ENCODE results near the gene INSYN2A. TPM values are rescaled to one million over a fixed set of nuclear protein-coding genes. Genes with fewer than 3 reads are reported as not detected.
A peak's percentile ranks its signal among the peaks of the same experiment; 100 is the strongest.

Gene INSYN2A, protein sequence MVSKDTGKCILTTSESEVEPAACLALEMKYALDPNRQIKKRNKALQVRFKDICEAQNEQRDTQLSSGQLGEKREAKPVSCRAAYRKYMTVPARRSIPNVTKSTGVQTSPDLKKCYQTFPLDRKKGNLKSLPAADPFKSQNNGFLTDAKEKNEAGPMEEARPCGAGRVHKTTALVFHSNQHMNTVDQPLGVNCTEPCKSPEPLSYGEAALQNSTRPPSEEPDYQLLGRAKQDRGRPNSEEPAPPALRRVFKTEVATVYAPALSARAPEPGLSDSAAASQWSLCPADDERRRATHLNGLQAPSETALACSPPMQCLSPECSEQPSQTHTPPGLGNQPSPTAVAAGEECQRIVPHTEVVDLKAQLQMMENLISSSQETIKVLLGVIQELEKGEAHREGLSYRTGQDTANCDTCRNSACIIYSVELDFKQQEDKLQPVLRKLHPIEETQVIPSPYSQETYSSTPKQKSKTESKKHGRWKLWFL
- total RNA-seq: not detected in 2 replicates

DNA sequence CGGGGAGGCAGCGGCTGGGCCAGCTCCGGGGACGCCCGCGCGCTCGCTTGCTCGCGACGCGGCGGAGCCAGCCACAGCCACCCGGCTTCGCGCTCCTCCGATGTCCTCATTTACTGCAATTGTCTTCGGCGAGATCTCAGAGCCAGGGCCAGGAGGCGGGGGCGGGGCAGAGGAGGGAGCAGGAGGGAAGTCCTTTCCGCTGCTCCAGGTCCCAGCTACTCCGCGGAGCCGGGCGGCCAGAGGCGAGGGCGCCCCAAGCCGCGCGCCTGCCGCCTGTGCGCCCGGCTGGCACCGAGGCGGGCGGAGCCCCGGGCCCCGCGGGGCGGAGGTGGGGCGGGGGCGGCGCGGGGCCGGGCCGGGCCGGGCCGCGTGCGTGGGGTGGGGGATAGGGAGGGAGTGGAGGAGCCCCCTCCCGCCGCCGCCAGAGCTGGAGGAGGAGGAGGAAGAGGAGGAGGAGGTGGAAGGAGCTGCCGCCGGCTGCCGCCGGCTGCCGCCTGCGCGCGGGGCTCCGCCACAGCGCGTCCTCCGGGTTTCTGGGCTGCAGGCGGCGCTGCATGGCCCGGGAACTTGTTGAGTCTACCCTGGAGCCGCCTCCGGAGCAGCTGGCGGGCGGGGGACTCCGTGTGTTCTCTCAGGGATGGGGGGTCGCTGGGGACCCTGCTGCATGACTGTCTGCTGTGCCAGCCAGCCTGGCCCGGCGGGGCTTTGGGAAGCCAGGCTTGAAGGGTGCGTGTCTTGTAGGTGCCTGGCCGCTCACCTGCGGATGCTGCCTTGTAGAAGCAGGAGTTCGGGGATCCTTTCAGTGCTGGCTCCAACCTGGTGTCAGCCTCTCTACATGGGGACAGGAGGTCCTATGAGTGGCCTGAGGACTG, at the start of gene INSYN2A:
Gene INSYN2A, minus strand, starts transcription at position 310 of the 872 bp plus-strand sequence. CDS start 20,196 bp downstream, outside the sequence.
- DNase-seq (ENCODE audit: low read depth in 2 of 2): peak in 1 of 2 donors; percentile 49

DNA sequence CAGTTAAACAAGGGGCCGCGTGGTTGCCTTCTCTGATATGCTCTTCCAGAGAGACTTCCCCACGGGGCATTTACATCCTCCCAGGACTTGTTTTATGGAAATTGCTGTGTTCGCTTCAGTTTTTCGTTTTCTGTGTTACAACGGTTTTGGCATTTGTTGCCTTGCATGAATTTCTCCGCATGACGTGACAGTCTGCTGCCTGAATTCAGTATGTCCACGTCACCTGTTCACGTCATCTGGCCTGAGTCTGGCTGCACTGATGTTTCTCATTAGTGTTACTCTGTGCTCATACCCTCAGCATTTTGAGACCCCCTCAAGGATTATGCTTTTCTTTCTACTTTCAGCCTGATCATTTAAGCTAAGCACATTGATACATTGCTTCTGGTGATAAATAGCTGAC, 49.1 kb upstream of the INSYN2A start:
- no peak for DNase-seq (ENCODE audit: low read depth in 2 of 2)

DNA sequence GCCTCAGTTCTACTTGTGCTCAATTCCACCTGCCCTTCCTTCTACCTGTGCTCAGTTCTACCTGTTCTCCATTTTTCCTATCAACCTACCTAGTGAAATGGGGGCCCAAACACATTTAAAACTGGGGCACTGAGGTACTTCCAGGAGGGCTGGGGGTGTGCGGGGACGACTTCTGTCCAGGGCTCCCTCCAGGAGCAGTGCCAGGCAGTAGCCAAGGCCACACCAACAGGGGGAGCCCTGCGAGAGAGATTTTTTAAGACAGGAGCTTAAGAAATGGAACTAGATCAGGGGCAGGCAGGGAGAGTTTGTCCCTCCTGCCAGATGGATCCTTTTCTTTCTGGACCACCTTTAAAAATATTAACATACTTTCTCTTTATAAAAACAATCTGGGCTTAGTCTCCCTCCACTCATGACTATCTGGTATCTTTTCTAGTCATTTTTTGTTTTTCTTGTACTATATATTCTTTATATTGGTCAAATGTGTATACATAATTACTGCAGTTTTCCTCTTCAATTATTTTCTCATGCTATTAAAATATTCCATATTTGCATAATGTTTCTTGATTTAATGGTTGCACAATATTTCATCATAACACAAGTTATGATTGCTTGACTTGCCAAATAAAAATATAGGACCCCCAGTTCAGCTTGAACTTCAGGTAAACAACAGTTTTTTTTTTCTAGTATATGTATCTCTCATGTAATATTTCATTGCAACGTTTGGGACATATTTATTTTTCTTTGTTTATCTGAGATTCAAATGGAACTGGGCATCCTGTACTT, 47.3 kb upstream of the INSYN2A start:
- DNase-seq (ENCODE audit: low read depth in 2 of 2): peak in 1 of 2 donors; percentile 55

DNA sequence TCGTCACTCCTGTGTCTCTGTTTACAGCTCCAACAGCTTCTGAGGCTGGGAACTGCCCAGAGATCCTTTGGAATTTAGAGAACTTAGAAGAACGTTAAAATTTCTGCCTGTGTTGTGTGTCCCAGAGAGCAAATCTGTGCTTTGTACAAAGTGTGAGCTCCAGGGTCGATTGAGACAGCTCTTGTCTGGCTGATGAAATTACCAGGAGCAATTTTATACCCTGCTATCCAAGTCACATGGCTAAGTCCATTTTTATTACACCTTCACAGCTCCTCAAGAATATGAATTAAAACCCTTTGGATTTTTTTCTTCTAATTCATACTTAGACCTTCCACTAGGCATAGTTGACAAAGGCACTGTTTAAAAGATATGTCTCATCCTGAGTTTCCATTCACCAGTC, 46.5 kb upstream of the INSYN2A start:
- DNase-seq (ENCODE audit: low read depth in 2 of 2): no peak

DNA sequence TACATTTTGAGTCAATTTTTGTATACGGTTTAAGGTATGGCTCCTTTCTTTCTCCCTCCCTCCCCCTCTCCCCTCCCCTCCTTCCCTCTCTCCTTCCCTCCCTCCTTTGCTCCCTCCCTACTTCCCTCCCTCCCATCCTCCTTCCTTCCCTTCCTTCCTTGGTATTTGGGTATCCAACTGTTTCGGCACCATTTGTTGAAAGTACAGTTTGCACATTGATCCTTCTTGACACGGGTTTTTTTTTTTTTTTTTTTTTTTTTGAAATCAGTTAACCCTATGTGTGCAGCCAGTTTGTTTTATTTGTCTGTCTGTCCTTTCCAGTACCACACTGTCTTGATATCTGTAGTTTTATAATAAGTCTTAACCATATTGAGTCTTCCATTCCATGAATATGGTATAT, 39.9 kb upstream of the INSYN2A start:
- no peak for DNase-seq (ENCODE audit: low read depth in 2 of 2)

DNA sequence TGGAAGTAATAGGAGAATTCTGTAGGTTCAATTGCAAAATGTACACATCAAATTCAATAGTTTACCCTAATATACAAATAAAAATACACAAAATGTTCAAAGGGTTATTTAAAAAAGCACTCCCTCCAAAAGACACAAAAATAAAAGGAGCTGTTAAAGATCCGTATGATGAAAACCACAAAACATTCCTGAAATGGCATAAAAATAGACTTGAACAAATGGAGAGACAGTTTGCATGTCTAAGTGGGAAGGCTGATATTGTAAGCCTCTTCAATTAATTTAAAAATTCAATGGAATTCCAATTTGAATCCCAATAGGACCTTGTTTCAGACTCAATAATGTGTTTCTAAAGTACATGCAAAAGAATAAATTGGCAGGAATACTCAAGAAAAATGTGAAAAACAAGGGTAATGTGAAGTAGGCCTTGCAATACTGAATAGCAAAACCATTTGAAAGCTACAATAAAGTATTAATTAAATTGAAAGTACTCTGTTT, 38.0 kb upstream of the INSYN2A start:
- DNase-seq (ENCODE audit: low read depth in 2 of 2): no peak

DNA sequence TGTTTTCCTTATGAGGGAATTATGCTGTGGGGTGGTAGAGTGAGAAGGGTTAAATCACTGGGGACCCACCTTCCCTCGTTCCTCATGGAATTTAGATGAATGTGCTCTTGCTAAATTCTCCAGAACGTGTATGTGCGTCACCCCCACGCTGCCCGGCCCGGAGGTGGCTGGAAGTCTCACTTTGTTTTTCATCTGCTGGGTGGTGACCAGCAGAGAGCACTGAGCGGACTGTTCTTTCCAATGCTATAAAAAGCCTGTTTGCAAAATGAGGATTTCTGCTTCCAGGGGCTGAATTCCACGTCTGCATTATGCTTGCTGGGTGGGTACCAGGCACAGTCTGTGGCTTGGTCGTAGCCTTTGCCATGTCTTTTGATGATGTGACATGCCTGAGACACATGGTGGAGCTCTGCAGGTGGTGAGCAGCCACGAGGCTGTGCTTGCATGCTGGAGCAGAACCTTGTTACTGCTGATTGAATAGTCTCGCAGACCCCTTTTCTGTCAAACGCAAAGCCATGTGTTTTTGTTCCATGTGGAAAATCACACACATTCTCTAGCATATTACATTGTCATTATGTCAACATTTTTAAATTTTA, 31.9 kb upstream of the INSYN2A start:
- DNase-seq (ENCODE audit: low read depth in 2 of 2): no peak

DNA sequence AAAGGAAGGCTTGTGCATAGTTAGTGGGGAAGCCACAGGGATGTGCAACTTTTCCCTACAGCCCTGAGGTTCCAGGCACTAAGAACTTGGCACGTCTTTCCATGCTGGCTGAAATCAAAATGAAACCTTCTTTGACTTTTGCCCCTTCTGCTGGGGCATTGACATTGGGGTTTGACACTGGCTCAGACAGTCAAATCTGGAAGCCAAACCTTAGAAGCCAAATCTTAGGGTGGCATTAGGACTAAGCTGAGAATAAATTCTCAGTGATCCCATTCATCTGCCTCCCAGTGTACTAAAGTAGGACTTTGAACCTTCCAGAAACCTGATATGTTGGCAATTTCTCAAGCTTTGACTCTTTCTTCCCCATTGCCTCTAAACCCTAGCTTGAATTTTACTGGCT, 31.3 kb upstream of the INSYN2A start:
- DNase-seq (ENCODE audit: low read depth in 2 of 2): no peak

DNA sequence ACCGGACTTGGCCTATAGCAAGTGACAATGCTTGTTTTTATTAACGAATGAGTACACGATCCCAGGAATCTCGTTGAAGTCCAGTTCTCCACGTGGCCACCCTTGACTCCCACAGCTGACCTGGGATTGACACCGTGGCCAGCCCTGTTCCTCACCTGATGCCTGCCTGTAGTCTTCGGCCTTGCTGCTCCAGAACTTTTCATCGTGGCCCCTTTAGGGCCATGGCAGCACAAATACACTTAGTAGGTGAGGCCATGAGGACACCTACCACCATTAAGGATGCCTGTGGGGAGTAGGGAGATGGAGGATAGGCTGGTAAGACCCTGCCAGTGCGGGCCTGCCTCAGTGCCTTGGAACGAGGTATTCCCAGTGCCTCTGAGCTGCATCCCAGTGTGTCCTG, 30.6 kb upstream of the INSYN2A start:
- DNase-seq (ENCODE audit: low read depth in 2 of 2): no peak

DNA sequence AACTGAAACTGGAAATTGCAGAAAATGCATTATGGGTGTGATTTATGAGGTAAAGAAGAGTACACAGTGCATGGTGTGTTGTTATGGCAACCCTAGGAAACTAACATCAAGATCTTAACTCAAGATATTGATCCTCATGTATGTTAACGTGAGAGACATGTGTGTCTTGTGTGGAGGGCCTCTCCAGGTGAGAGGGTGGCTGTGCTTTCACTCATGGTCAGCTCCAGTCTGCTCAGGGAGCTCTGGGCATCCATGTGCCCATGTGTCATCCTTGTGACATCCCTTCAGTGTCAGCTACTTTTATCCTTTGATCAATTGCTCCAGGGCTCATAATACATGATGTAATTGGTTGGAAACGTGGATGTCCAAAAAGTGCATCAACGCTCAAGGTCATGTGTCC, 24.9 kb upstream of the INSYN2A start:
- DNase-seq (ENCODE audit: low read depth in 2 of 2): no peak

DNA sequence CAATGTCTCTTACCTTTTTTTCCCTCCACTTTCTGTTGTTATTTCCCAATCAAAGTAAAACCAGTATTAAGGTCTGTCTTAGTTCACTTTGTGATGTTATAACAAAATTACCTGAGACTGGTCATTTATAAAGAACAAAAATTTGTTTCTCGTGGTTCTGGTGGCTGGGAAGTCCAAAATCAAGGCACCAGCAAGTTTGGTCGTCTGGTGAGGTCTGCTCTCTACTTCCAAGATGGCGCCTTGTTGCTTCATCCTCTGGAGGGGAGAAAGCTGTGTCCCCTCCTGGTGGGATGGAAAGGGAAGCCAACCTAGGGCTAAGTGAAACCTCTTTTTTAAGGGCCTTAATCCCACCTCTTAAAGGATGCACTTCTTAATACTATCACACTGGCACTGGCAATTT, 22.3 kb upstream of the INSYN2A start:
- DNase-seq (ENCODE audit: low read depth in 2 of 2): no peak

DNA sequence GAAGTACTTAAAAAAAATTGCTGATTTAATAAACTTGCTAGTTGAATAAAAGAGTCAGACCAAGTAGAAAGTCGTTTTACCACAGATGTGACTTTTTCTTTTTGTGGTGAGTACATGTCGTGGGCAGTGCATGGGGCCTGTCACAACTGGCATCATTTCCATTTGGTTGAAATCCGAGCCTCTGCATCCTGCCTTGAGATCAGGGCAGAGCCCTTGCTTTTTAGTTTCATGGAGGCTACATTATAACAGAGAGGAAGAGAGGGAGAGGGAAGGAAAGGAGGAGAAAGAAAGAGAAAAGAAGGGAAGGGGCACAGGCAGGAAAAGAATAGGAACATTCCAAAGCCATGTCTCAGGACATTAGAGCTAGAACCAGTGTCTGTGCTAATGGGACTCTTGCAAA, 20.4 kb upstream of the INSYN2A start:
- DNase-seq (ENCODE audit: low read depth in 2 of 2): no peak

DNA sequence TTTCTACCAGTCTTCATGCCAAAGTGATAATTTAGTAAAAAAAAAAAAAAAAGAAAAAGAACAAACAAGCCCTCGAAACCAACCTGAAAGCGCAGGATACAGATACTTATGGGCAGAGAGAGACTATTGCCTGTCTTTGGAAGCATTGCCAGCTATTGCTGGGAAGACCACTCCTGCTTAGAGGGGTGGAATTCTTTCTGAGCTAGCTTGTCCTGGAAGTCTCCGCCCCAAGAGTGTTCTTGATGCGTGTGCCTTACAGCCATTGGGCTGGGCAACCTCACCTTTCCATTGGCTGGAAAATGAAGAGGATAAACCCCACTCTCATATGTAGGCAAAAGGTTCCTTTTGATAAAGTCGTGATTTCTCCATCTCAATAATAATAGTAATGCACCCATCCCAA, 19.9 kb upstream of the INSYN2A start:
- DNase-seq (ENCODE audit: low read depth in 2 of 2): no peak

DNA sequence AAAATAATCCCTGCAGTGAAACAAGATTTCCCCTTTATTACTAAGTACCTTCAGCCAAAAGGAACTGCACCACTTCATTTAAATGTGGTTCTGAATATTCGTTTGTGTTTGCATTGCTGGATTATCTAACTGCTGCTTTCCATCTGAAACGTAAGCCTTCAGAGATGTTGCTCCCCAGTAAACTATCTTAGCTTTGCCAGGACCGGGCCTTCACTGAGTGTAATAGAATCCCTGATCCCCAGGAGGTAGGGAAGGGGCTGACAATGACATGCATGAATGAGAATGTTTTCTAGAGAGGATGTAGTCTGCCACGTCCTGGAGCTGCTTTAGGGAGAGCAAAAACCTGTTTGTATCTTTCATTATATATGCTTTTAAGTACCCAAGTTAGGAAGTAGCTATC, 19.5 kb upstream of the INSYN2A start:
- no peak for DNase-seq (ENCODE audit: low read depth in 2 of 2)

DNA sequence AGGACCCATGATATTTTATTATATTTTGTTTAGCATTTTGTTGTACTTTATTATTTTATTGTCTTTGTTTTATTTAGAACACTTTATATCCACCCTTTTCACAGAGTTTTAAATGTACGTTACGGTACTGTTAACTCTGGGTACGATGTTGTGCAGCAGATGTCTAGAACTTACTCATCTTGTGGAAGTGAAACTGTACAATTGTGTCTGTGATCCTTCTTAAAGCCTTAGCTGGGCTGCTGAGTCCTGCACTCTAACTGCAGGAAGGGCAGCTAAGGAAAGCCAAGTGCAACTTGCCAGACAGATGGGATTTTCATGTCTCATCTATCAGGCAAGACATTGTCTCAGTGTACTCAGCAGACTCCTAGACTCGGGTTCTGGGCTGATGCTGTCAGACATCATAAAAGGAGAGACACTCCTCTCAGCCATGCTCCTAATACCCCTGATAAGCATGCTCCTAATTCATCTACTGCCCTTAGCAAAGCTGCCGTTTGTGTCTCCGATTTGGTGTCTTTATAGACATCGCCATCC, 14.6 kb upstream of the INSYN2A start:
- no peak for DNase-seq (ENCODE audit: low read depth in 2 of 2)

DNA sequence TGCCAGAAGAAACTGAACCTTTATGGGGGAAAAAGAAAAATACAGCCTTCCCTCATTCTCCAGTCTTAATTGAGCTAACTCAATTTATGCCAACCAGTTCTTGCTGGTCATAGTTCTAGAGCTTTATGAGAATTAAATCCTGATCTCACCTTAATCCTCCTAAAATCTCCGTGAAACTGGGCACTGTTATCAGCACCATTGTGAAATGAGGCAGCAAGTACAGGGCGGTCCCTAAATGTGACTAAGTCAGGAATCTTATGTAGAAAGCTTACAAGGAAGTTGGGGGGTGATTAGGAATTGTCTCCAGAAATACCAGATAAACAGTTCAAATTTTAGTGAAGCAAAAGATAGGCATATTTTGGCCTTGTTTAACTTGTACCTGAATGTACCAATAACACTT, 10.7 kb upstream of the INSYN2A start:
- DNase-seq (ENCODE audit: low read depth in 2 of 2): no peak

DNA sequence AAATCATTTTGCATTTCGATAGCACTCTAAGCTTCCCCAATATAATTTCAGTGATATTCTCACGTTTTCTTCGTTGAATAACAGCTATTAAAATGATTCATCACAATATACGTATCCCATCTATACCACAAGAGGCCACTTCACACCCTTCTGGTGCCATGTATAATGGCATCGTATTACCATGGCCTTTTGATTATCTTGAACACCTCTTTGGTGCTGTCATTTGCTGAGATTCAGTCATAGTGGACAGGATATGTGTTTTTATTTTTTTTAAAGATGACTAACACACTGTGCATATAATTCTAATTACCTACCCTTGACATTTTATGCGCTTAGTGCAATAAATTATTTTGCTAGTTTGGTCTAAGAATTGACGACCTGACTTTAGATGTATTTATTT, 6.7 kb upstream of the INSYN2A start:
- DNase-seq (ENCODE audit: low read depth in 2 of 2): no peak

DNA sequence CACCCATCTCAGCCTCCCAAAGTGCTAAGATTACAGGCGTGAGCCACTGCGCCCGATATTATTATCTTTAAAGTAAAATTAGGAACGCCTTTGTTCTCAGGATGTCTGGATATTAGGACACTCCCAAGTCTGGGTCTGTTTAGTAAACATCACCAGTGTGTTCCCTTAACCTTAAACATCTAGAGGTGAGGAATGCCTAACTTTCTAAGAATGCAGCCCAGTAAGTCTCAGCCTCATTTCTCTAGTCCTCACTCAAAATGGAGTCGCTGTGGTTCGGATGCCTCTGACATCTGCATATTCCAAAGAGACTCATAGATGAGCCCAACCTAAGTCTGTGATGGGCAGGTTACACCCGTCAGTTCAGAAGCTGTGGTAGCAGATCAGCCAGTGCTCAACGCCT, 4.3 kb upstream of the INSYN2A start:
- no peak for DNase-seq (ENCODE audit: low read depth in 2 of 2)

DNA sequence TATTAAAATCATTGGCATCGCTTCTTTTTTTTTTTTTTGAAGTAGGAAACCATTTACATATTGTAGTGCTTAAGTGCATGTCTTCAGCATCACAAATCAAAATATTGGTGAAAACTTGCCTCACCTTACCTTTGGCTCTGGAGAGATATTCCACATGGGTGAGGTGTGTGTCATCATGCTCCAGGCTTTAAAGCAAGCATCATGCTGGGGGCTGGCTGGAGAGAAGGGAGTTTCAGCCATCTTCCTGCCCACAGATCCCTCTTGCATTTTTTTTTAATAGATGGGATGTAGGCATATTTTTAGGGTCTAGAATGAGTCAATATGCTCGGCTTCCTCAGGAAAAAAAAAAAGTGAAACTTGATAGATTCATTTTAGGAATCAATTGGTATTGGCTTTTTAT, 2.3 kb upstream of the INSYN2A start:
- no peak for DNase-seq (ENCODE audit: low read depth in 2 of 2)

DNA sequence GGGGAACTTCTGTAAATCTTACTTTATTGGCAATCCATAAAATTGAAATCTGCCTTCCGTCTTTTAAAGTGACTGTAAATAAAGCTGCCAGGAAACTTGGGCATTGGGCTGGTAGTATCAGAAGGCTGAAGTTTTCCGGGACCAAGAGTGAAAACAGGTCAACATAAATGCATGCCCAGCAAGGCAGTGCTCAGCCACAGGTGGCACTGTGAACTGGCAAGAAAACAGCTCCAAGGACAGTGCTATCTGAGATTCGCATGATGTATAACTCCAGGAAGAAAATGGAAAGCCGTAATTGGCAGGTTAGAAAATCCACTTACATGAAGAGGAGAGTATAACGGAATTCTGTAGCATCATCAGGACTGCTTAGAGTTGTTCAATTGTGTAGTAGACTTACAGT, 1.9 kb upstream of the INSYN2A start:
- no peak for DNase-seq (ENCODE audit: low read depth in 2 of 2)

DNA sequence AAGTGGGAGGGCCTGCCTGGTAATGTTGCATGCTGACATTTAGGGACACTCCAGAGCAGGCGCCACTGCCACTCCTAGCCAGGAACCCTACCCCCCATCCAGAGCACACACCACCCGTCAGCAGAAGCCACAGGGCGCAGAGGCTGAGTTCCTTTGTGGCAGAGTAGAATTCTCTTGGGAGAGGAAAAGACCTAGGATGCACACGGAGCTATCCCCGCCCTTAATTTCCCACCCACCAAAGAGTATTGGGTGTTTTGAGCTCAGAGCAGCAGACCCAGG, 702 bp upstream of the INSYN2A start:
- no peak for DNase-seq (ENCODE audit: low read depth in 2 of 2)

Data from dermis microvascular lymphatic vessel endothelial cell (primary cell).